PFSK-1 (cell line): ENCODE results near the gene ZNF22.

Experiments used
- FOXP2 ChIP-seq: optimal IDR thresholded peaks from 2 replicates; pipeline ENCODE3; 2011; ENCODE audit warnings: borderline replicate concordance, control low read depth, inconsistent platforms; ENCODE audit not compliant: insufficient read depth; ENCODE audit errors: extremely low read length, extremely low read depth
- POLR2AphosphoS5 ChIP-seq: IDR thresholded peaks from 2 replicates; pipeline ENCODE4 v1.6.1; 2012; ENCODE audit warnings: low read depth, mild to moderate bottlenecking, control low read depth, low read length, moderate library complexity
- REST ChIP-seq, 2 experiments: IDR thresholded peaks; 2 replicates each; pipeline versions ENCODE4 v1.6.1 to v1.8.0; 2011 to 2012; ENCODE audit warnings: low read depth in 2 of 2, low read length in 2 of 2, control low read depth in 1 of 2, inconsistent platforms in 1 of 2, mild to moderate bottlenecking in 1 of 2, moderate library complexity in 1 of 2; ENCODE audit not compliant: insufficient read depth in 1 of 2
- SIN3A ChIP-seq: IDR thresholded peaks from 2 replicates; pipeline ENCODE4 v1.6.1; 2012; ENCODE audit warnings: mild to moderate bottlenecking, low read length, moderate library complexity, borderline replicate concordance; ENCODE audit not compliant: insufficient read depth
- TAF1 ChIP-seq: IDR thresholded peaks from 2 replicates; pipeline ENCODE4 v1.6.1; 2012; ENCODE audit warnings: low read length, control low read depth, borderline replicate concordance; ENCODE audit not compliant: insufficient read depth

The ZNF22 gene

GRCh38 chr10:44979281-44980191 is 21.2 kb upstream of the ZNF22 start:
- TF ChIP-seq TAF1 (no peak), REST (IDR thresholded peaks at IDR 0.05; ENCODE audit: insufficient read depth in 1 of 2, low read depth in 2 of 2, low read length in 2 of 2) (no peak), FOXP2 (no peak), SIN3A (no peak), POLR2AphosphoS5 (no peak)

GRCh38 chr10:44980309-44981171 is 20.2 kb upstream of the ZNF22 start:
- TF ChIP-seq TAF1: no peak
- no peak for TF ChIP-seq POLR2AphosphoS5
- TF ChIP-seq REST (IDR thresholded peaks at IDR 0.05; ENCODE audit: insufficient read depth in 1 of 2, low read depth in 2 of 2, low read length in 2 of 2): no peak
- TF ChIP-seq FOXP2: no peak
- no peak for TF ChIP-seq SIN3A

GRCh38 chr10:44981172-44982113 is 19.3 kb upstream of the ZNF22 start:
- TF ChIP-seq TAF1 (no peak), POLR2AphosphoS5 (no peak), FOXP2 (no peak), REST (IDR thresholded peaks at IDR 0.05; ENCODE audit: insufficient read depth in 1 of 2, low read depth in 2 of 2, low read length in 2 of 2) (no peak)

- TF ChIP-seq POLR2AphosphoS5 (no peak), TAF1 (no peak)
These were observed 18.6 kb upstream of the ZNF22 start for GRCh38 chr10:44982114-44982460.

GRCh38 chr10:44982496-44982895 is 18.2 kb upstream of the ZNF22 start:
- TF ChIP-seq POLR2AphosphoS5: no peak
- TF ChIP-seq SIN3A: no peak
- TF ChIP-seq FOXP2: no peak
- TF ChIP-seq REST (IDR thresholded peaks at IDR 0.05; ENCODE audit: insufficient read depth in 1 of 2, low read depth in 2 of 2, low read length in 2 of 2): no peak
- no peak for TF ChIP-seq TAF1
